Mesothelial cell of epicardium (in vitro differentiated cells): ENCODE measurements around the gene SLC2A4RG. TPM values are rescaled to one million over a fixed set of nuclear protein-coding genes. Genes with fewer than 3 reads are reported as not detected.

Experiments used
- DNase-seq, 2 experiments: peaks; one replicate each; pipeline ENCODE4 v3.0.0; 2021; ENCODE audit warnings: low spot score in 2 of 2; ENCODE audit not compliant: unreplicated experiment in 2 of 2
- H3K27ac Mint-ChIP-seq: 2 replicates; pipeline ENCODE4 v1.8.0; 2021; ENCODE audit warnings: mixed read lengths
- H3K27me3 Mint-ChIP-seq: 2 replicates; pipeline ENCODE4 v1.8.0; 2021; ENCODE audit warnings: low read depth, mixed read lengths
- H3K36me3 Mint-ChIP-seq: 2 replicates; pipeline ENCODE4 v1.8.0; 2021; ENCODE audit warnings: mixed read lengths
- H3K4me1 Mint-ChIP-seq: 2 replicates; pipeline ENCODE4 v1.8.0; 2021; ENCODE audit warnings: mixed read lengths
- H3K4me3 Mint-ChIP-seq: 2 replicates; pipeline ENCODE4 v1.8.0; 2021; ENCODE audit warnings: mild to moderate bottlenecking, moderate library complexity, mixed read lengths
- H3K9me3 Mint-ChIP-seq: 2 replicates; pipeline ENCODE4 v1.8.0; 2021; ENCODE audit warnings: mixed read lengths
- CTCF ChIP-seq: fragments of 200-600 bp; sonication (generic); IDR thresholded peaks from one replicate; pipeline ENCODE4 v1.5.0; 2021; ENCODE audit warnings: antibody characterized with exemption; ENCODE audit not compliant: unreplicated experiment
- total RNA-seq: library from RNA; stranded (reverse); gene quantifications from 3 replicates; pipeline ENCODE4 v1.2.1, GENCODE V29; 2021

SLC2A4RG gene
- total RNA-seq, 1 donor from 2014 or later: 122 TPM

DNA sequence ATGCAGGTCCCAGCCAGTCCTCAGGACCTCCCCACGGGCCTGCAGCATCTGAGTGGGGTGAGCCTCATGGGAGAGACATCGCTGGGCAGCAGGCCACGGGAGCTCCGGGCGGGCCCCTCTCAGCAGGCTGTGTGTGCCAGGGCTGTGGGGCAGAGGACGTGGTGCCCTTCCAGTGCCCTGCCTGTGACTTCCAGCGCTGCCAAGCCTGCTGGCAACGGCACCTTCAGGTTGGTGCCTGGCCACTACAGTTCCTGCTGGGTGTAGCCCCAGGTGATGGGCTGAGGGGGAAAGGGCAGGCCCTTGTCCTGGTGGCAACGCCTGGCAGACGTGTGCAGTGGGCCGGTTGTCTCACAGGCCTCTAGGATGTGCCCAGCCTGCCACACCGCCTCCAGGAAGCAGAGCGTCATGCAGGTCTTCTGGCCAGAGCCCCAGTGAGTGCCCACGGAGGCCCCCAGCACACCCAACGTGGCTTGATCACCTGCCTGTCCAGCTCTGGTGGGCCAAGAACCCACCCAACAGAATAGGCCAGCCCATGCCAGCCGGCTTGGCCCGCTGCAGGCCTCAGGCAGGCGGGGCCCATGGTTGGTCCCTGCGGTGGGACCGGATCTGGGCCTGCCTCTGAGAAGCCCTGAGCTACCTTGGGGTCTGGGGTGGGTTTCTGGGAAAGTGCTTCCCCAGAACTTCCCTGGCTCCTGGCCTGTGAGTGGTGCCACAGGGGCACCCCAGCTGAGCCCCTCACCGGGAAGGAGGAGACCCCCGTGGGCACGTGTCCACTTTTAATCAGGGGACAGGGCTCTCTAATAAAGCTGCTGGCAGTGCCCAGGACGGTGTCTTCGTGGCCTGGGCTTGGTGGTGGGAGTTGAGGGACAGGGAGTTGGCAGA is 43.9 kb upstream of the SLC2A4RG start:
- no peaks in the 10 kb centered on the region for H3K27me3 Mint-ChIP-seq
- H3K4me1 Mint-ChIP-seq: no peaks in the 10 kb centered on the region
- no peak for DNase-seq
- TF ChIP-seq CTCF: no peak
- no peak overlapping the region for H3K27ac Mint-ChIP-seq
- peaks cover 7% of the 10 kb centered on the region for H3K36me3 Mint-ChIP-seq
- H3K9me3 Mint-ChIP-seq: no peaks in the 10 kb centered on the region
- no peak overlapping the region for H3K4me3 Mint-ChIP-seq

DNA sequence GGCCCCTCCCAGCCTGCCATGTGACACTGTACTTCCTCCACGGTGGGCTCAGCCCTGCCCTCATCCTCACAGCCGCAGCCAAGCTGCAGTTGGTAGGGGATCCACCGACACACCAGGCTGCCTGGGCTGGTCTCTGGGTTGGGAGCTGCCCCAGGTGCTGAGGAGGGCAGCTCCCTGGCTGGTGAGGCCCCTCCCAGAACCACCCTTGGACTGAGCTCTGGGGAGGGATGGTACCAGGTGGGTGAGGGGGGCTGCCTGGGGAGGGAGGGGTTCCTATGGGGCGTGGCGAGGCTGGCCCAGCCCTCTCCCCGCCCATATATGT is 43.3 kb upstream of the SLC2A4RG start:
- Mint-ChIP-seq H3K27me3 (no peaks in the 10 kb centered on the region), H3K4me1 (no peaks in the 10 kb centered on the region), H3K36me3 (peaks cover 7% of the 10 kb centered on the region), H3K9me3 (no peaks in the 10 kb centered on the region), H3K4me3 (peak overlapping the region; percentile 37), H3K27ac (no peak overlapping the region)
- TF ChIP-seq CTCF: no peak
- no peak for DNase-seq

DNA sequence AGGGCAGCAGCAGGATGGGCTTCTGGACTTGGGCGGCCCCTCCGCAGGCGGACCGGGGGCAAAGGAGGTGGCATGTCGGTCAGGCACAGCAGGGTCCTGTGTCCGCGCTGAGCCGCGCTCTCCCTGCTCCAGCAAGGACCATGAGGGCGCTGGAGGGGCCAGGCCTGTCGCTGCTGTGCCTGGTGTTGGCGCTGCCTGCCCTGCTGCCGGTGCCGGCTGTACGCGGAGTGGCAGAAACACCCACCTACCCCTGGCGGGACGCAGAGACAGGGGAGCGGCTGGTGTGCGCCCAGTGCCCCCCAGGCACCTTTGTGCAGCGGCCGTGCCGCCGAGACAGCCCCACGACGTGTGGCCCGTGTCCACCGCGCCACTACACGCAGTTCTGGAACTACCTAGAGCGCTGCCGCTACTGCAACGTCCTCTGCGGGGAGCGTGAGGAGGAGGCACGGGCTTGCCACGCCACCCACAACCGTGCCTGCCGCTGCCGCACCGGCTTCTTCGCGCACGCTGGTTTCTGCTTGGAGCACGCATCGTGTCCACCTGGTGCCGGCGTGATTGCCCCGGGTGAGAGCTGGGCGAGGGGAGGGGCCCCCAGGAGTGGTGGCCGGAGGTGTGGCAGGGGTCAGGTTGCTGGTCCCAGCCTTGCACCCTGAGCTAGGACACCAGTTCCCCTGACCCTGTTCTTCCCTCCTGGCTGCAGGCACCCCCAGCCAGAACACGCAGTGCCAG is 42.8 kb upstream of the SLC2A4RG start, which contains the start of gene TNFRSF6B:
Gene TNFRSF6B, plus strand, starts transcription at position 25 of the 729 bp plus-strand sequence. Its CDS starts 116 bp downstream, at position 141.
- no peaks in the 10 kb centered on the region for H3K9me3 Mint-ChIP-seq
- peak within 1 kb of the TSS; percentile 43 for H3K4me3 Mint-ChIP-seq
- H3K36me3 Mint-ChIP-seq: peaks cover 7% of the 10 kb centered on the region
- no peak for TF ChIP-seq CTCF
- DNase-seq: no peak
- no peaks in the 10 kb centered on the region for H3K27me3 Mint-ChIP-seq
- no peak within 1 kb of the TSS for H3K27ac Mint-ChIP-seq
- H3K4me1 Mint-ChIP-seq: no peaks in the 10 kb centered on the region

GRCh38 chr20:63697357-63697867 is 42.2 kb upstream of the SLC2A4RG start:
- Mint-ChIP-seq H3K27ac (no peak overlapping the region), H3K4me3 (peak overlapping the region; percentile 43), H3K9me3 (no peaks in the 10 kb centered on the region), H3K36me3 (peaks cover 5% of the 10 kb centered on the region), H3K27me3 (no peaks in the 10 kb centered on the region), H3K4me1 (no peaks in the 10 kb centered on the region)
- no peak for TF ChIP-seq CTCF
- DNase-seq: no peak

DNA sequence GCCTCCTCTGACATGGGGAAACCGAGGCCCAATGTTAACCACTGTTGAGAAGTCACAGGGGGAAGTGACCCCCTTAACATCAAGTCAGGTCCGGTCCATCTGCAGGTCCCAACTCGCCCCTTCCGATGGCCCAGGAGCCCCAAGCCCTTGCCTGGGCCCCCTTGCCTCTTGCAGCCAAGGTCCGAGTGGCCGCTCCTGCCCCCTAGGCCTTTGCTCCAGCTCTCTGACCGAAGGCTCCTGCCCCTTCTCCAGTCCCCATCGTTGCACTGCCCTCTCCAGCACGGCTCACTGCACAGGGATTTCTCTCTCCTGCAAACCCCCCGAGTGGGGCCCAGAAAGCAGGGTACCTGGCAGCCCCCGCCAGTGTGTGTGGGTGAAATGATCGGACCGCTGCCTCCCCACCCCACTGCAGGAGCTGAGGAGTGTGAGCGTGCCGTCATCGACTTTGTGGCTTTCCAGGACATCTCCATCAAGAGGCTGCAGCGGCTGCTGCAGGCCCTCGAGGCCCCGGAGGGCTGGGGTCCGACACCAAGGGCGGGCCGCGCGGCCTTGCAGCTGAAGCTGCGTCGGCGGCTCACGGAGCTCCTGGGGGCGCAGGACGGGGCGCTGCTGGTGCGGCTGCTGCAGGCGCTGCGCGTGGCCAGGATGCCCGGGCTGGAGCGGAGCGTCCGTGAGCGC is 41.6 kb upstream of the SLC2A4RG start:
- Mint-ChIP-seq H3K4me3 (peak overlapping the region; percentile 43), H3K27ac (no peak overlapping the region), H3K36me3 (peaks cover 3% of the 10 kb centered on the region), H3K27me3 (no peaks in the 10 kb centered on the region), H3K4me1 (no peaks in the 10 kb centered on the region), H3K9me3 (no peaks in the 10 kb centered on the region)
- no peak for TF ChIP-seq CTCF
- no peak for DNase-seq
